RCC 7860 (cell line): ENCODE data around the gene KRTAP10-7.
"Not testable (repeated sequence)": the region's sequence is repeated elsewhere in the genome, so short reads cannot be mapped to it uniquely, and the experiment has no call there.

Experiments
- DNase-seq: peaks from one replicate; pipeline ENCODE4 v3.0.0-alpha.2; 2015; ENCODE audit warnings: low spot score
- FAIRE-seq: peaks from 2 replicates; lab custom pipeline; 2012; peaks lifted over from hg19 to GRCh38; lab: Jason Lieb, UNC

KRTAP10-7 gene

GRCh38 chr21:44571844-44572782 lies 28.3 kb upstream of the KRTAP10-7 start:
- DNase-seq (no peak), FAIRE-seq (no peak)

DNA sequence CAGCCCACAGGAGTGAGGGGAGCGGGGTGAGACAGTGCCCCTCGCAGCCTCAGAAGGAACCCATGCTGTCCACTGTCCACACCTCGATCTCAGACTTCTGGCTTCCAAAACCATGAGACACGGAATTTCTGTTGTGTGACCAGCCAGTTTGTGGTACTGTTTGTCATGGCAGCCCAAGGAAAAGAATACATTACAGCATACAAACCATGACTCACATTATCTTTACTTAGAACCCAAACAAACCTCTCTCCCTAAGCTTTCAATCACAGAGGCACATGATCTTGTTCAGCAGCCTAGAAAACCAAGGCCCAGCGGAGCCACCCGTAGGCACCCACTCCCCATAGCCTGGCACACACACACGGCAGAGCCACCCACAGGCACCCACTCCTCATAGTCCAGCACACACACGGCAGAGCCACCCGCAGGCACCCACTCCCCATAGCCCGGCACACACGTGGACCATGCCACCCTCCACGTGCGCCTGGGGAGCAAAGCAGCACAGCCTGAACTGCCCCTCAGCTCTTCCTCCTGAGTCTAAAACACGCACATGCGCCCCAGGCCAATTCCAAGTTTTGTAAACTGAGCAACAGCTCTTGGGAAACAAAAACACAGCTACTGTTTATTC lies 27.3 kb upstream of the KRTAP10-7 start:
- FAIRE-seq, result no peak
- peak; percentile 42 for DNase-seq

DNA sequence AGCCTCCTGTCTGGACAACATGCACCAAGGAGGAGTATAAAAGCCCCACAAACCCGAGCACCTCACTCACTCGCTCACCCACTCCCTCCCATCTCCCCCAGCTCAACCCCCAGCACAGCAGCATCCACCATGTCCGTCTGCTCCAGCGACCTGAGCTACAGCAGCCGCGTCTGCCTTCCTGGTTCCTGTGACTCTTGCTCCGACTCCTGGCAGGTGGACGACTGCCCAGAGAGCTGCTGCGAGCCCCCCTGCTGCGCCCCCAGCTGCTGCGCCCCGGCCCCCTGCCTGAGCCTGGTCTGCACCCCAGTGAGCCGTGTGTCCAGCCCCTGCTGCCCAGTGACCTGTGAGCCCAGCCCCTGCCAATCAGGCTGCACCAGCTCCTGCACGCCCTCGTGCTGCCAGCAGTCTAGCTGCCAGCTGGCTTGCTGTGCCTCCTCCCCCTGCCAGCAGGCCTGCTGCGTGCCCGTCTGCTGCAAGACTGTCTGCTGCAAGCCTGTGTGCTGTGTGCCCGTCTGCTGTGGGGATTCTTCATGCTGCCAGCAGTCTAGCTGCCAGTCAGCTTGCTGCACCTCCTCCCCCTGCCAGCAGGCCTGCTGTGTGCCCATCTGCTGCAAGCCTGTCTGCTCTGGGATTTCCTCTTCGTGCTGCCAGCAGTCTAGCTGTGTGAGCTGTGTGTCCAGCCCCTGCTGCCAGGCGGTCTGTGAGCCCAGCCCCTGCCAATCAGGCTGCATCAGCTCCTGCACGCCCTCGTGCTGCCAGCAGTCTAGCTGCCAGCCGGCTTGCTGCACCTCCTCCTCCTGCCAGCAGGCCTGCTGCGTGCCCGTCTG lies 26.6 kb upstream of the KRTAP10-7 start, which contains the start of gene KRTAP10-4:
KRTAP10-4 (plus strand) TSS at position 100 of the 827 bp plus-strand sequence; CDS start at position 130, 30 bp downstream.
- not testable (repeated sequence) for DNase-seq, FAIRE-seq

GRCh38 chr21:44574457-44575306 lies 25.7 kb upstream of the KRTAP10-7 start:
- no peak for DNase-seq
- no peak for FAIRE-seq

DNA sequence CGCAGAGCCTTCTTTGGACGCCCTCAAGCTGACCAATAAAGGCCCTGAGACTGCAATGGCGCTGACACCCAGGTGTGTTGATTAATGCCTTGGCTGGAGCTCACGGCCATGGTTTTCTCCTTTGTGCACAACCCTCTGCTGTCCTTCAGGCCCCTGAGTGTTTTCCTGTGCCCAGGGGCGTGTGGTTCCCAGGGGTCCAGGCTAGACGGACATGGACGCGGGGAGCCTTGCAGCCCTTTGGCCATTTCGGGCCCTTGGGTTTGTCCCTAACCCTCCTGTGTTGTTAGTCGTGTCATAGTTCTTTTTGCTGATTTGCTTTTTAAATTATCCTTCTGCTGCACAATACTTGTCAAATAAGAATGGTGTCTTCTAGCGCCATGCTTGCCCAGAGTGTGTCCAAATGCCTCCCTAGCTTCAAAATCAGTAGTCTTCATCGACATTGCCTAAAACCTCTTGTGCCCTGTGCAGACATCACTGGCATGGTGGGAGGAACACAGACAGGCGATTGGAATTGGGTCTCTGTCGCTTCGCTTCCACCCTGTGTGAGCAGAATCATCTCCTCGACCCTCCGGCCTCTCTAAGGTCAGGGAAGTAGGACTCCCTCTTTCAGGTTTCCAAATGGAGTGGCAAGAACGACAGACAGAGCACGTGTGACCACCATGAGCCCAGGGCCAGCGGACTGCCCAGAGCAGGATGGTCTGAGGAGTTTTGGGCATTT lies 24.9 kb upstream of the KRTAP10-7 start:
- DNase-seq (no peak), FAIRE-seq (no peak)

- DNase-seq (no peak), FAIRE-seq (no peak)
Measured at GRCh38 chr21:44576025-44576420, 24.4 kb upstream of the KRTAP10-7 start.

DNA sequence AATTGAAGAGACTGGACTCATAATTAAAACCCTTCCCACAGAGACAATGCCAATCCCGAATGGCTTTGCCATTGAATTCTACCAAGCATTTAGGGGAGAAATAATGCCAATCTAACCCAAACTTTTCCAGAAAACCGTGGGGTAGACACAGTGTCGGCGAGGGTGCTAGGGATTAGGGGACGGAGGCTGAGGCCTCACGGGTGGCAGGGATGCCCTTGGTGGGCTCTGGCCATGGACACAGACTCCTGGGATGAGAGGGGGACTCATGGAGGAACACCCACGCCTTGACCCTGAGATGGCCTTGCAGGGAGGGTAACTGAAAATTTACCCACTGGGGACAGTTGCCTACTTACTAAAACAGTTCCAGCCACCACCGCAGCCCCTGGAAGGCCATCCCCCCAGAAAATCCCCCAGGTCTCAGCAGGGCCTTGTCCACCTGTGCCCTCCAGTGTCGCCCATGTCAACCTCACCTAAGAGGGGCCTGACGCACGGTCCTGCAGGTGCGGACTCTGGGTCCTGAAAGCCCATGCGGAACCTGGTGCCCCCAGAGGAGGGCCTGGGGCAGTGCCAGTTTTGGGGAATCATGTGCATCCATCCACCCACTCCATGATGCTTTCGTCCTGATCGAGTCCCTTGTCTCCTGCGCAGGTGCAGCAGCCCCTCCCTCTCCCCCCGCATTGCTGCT lies 21.9 kb upstream of the KRTAP10-7 start:
- DNase-seq (no peak), FAIRE-seq (no peak)

DNA sequence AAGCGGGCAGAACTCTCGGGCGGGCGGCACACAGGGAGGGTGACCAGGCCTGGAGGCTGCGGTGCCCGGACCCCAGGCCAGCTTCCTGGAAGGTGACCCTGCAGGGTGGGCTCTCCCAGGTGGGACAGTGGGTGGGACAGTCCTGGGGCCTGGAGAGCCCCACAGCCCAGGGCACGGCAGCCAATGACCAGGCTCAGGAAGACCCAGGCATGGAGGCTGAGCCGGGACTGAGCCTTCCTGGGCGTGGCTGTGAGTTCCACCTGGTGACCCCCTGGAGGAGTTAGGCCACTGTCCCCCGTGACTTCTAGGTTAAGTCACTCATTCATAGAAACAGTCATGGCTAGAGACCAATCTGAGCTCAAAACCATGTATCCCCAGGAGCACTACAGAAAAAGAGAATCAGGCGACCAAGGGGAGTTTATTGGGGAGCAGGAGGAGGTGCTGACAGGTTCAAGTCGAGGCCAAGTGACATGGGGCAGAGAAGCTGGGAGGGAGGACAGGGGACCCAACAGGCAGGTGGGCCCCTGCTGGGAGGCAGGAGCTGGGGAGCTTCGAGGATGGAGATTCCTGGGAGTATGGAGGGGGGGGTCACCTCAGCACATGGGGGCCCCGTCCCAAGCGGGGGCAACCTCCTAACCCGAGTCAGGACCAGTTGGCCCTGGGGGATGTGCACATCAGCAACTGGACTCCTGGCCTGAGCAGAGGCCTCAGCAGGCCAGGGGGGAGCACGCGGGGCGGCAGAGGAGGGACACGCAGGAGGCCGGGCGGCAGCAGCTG lies 21.2 kb upstream of the KRTAP10-7 start:
- DNase-seq, result no peak
- FAIRE-seq, result no peak

- DNase-seq (no peak), FAIRE-seq (no peak)
Measured at GRCh38 chr21:44579833-44580144, 20.6 kb upstream of the KRTAP10-7 start.

- not testable (repeated sequence) for DNase-seq, FAIRE-seq
Measured at GRCh38 chr21:44580231-44580821, 20.1 kb upstream of the KRTAP10-7 start, which contains the start of gene KRTAP10-5. Gene KRTAP10-5 (minus strand): TSS chr21:44580604. CDS start chr21:44580578, 26 bp downstream.

- no peak for FAIRE-seq
- no peak for DNase-seq
Measured at GRCh38 chr21:44581158-44581557, 19.2 kb upstream of the KRTAP10-7 start.

DNA sequence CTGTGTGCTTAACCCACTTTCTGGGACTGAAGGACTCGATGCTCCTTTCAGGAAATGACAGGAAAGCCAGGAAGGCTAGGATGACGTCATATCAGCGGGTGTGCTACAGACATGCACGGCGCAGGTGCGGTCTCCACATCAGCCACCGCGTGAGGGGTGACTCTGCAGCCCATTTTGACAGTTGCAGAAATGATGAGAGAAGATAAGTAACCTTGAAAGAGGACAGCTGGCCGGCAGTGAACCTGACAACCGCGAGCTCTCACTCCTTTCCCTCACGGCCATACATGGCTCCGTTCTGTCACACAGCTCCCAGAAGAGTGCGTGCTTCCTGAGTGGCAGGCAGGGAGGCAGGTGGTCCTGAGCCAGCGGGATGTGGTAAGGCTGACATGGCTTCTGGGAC lies 18.3 kb upstream of the KRTAP10-7 start:
- no peak for FAIRE-seq

GRCh38 chr21:44583089-44583799 lies 17.2 kb upstream of the KRTAP10-7 start:
- FAIRE-seq (no peak), DNase-seq (no peak)

More for the DNA sequence above, 18.3 kb upstream of the KRTAP10-7 start:
- DNase-seq, result no peak

GRCh38 chr21:44583800-44584147 lies 16.6 kb upstream of the KRTAP10-7 start:
- FAIRE-seq, result no peak
- no peak for DNase-seq

DNA sequence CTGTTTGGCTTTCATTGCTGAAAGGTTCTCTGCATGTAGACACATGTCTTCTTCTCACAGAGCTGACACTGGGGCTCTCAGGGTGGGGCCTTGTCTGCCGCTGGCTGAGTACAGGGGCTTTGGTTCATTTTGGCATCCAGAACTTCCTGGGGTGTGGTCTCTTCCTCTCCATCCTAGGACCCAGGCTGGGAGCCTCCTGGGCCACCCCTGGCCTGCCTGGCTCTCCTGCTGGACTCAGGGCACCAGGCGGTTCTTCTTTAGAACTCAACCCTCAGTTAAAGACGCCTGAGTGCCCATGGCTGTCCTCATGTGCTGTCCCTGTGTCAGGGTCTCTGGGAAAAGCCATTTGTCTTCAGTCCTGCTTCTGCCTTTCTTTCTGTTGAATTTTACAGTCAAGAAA lies 14.5 kb upstream of the KRTAP10-7 start:
- DNase-seq, result no peak
- FAIRE-seq, result no peak

DNA sequence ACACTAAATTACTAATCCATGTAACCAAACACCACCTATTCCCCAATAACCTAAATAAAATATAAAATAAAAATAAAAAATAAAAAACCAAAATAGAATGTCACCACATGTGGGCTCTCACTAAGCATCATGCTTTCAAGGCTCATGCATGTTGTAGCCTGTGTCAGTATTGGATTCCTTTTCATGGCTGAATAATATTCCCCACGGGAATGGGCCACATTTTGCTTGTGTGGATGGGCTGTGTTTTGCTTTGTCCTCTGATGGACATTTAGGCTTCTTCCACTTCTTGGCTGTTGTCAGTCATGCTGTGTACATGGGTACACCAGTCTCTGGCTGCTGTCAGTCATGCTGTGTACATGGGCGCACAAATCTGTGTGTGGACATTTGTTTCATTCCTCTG lies 11.3 kb upstream of the KRTAP10-7 start:
- no peak for FAIRE-seq
- no peak for DNase-seq

GRCh38 chr21:44589586-44590305 lies 10.7 kb upstream of the KRTAP10-7 start:
- FAIRE-seq (no peak), DNase-seq (no peak)
